HCT116 (cell line): ENCODE data around the gene CUBN. TPM values are rescaled to one million over a fixed set of nuclear protein-coding genes. Genes with fewer than 3 reads are reported as not detected.

Experiments
- ATAC-seq: fragments of 200-7000 bp; cut with Tn5 transposase; 2 replicates; pipeline ENCODE4 v1.9.1; 2020; ENCODE audit warnings: mild to moderate bottlenecking, moderate library complexity
- BruUV-seq: library from RNA; stranded (reverse); fragments of 400-500 nt; replicated peaks from 2 replicates; lab custom pipeline; 2021; lab: Mats Ljungman, UMichigan
- CTCF ChIA-PET: fragments of 300-600 bp; sonication (Branson Sonifier 250); formaldehyde crosslinking; loops from one replicate; lab custom pipeline; 2021; ENCODE audit warnings: antibody characterized with exemption; lab: Charles Lee
- POLR2A ChIA-PET: fragments of 300-600, 350-600 bp; sonication (Branson Sonifier 250); formaldehyde crosslinking; loops from one replicate; lab custom pipeline; 2021; ENCODE audit warnings: antibody characterized with exemption; lab: Charles Lee
- RAD21 ChIA-PET, 2 experiments: fragments of 300-600 bp; sonication (Branson Sonifier 250); formaldehyde crosslinking; loops; one replicate each; lab custom pipeline; 2023; ENCODE audit warnings: low total read pairs in 2 of 2; ENCODE audit not compliant: uncharacterized antibody in 2 of 2, unreplicated experiment in 2 of 2, low non-redundant PET in 1 of 2; lab: Charles Lee
- DNase-seq: peaks from one replicate; pipeline ENCODE4 v3.0.0-alpha.2; 2010; ENCODE audit warnings: low read depth, low spot score
- H2AFZ ChIP-seq: fragments of 200-600 bp; shearing (Covaris generic), sonication (generic); 2 replicates; pipeline ENCODE4 v1.6.1; 2017; ENCODE audit warnings: low read depth, mixed run types, mixed read lengths, antibody characterized with exemption, low read length; ENCODE audit not compliant: poor library complexity, severe bottlenecking
- H3K27ac ChIP-seq: 2 replicates; pipeline ENCODE4 v1.5.1; 2012; ENCODE audit warnings: low read depth, low read length
- H3K27me3 ChIP-seq: fragments of 200-600 bp; sonication (generic); 2 replicates; pipeline ENCODE4 v1.6.1; 2016; ENCODE audit warnings: mixed run types, low read length, mixed read lengths; ENCODE audit not compliant: insufficient read depth
- H3K36me3 ChIP-seq, 2 experiments: fragments of 200-500 bp in 1 of 2; fragments of 200-600 bp in 1 of 2; sonication (Bioruptor generic) in 1 of 2; sonication (generic) in 1 of 2; 2 replicates each; pipeline versions ENCODE4 v1.5.1 to v1.6.1; 2014 to 2016; ENCODE audit warnings: low read length in 2 of 2, inconsistent platforms in 1 of 2, mixed read lengths in 1 of 2, mixed run types in 1 of 2; ENCODE audit not compliant: insufficient read depth in 2 of 2, control insufficient read depth in 1 of 2
- H3K4me1 ChIP-seq, 2 experiments: fragments of 200-600 bp in 1 of 2; sonication (generic) in 1 of 2; 2 replicates each; pipeline versions ENCODE4 v1.5.1 to v1.6.1; 2012 to 2017; ENCODE audit warnings: low read length in 2 of 2, inconsistent platforms in 1 of 2, mild to moderate bottlenecking in 1 of 2, mixed read lengths in 1 of 2, mixed run types in 1 of 2, moderate library complexity in 1 of 2; ENCODE audit not compliant: insufficient read depth in 2 of 2, control insufficient read depth in 1 of 2
- H3K4me2 ChIP-seq: fragments of 200-600 bp; sonication (generic); 2 replicates; pipeline ENCODE4 v1.6.1; 2017; ENCODE audit warnings: mixed run types, low read length, mixed read lengths
- H3K4me3 ChIP-seq, 2 experiments: fragments of 200-600 bp in 1 of 2; sonication (generic) in 1 of 2; replicated peaks in 1 of 2; 2 replicates each; pipeline ENCODE4 v1.5.1; 2011 to 2016; ENCODE audit warnings: low read length in 2 of 2, control low read depth in 1 of 2, low read depth in 1 of 2, mild to moderate bottlenecking in 1 of 2, mixed read lengths in 1 of 2, mixed run types in 1 of 2
- H3K79me2 ChIP-seq: fragments of 200-600 bp; sonication (generic); 2 replicates; pipeline ENCODE4 v1.6.1; 2017; ENCODE audit warnings: mild to moderate bottlenecking, mixed run types, low read length, moderate library complexity, mixed read lengths; ENCODE audit not compliant: insufficient read depth
- H3K9ac ChIP-seq: fragments of 200-600 bp; sonication (generic); 2 replicates; pipeline ENCODE4 v1.6.1; 2016; ENCODE audit warnings: low read length, mixed read lengths
- H3K9me2 ChIP-seq: fragments of 200-600 bp; sonication (generic), shearing (Covaris generic); 2 replicates; pipeline ENCODE4 v1.6.1; 2017; ENCODE audit warnings: mixed run types, mild to moderate bottlenecking, moderate library complexity; ENCODE audit not compliant: insufficient read depth
- H3K9me3 ChIP-seq, 2 experiments: fragments of 200-500 bp in 1 of 2; fragments of 200-600 bp in 1 of 2; sonication (Bioruptor generic) in 1 of 2; sonication (generic) in 1 of 2; 2 replicates each; pipeline ENCODE4 v1.6.1; 2014 to 2017; ENCODE audit warnings: low read length in 2 of 2, mixed read lengths in 2 of 2, inconsistent platforms in 1 of 2, low read depth in 1 of 2, mild to moderate bottlenecking in 1 of 2, mixed run types in 1 of 2, moderate library complexity in 1 of 2; ENCODE audit not compliant: control insufficient read depth in 1 of 2, insufficient read depth in 1 of 2
- H4K20me1 ChIP-seq: fragments of 200-600 bp; sonication (generic), shearing (Covaris generic); 2 replicates; pipeline ENCODE4 v1.6.1; 2017; ENCODE audit warnings: mixed run types, mild to moderate bottlenecking, moderate library complexity; ENCODE audit not compliant: insufficient read depth
- CBX3 ChIP-seq: IDR thresholded peaks from 2 replicates; pipeline ENCODE4 v1.6.1; 2012; ENCODE audit warnings: low read depth
- CTCF ChIP-seq, 3 experiments: fragments of 200-600 bp in 1 of 3; sonication (generic) in 1 of 3; IDR thresholded peaks in 2 of 3; conservative IDR thresholded peaks in 1 of 3; 2 replicates each; pipeline ENCODE4 v1.5.1; 2012 to 2017; ENCODE audit warnings: low read depth in 2 of 3, low read length in 2 of 3, antibody characterized with exemption in 1 of 3, borderline replicate concordance in 1 of 3, control low read depth in 1 of 3, mild to moderate bottlenecking in 1 of 3, mixed read lengths in 1 of 3, mixed run types in 1 of 3, moderate library complexity in 1 of 3; ENCODE audit not compliant: insufficient read depth in 1 of 3
- ELF1 ChIP-seq: IDR thresholded peaks from 2 replicates; pipeline ENCODE4 v1.6.1; 2012; ENCODE audit warnings: low read depth, borderline replicate concordance
- EZH2 ChIP-seq: fragments of 200-600 bp; sonication (generic); IDR thresholded peaks from 2 replicates; pipeline ENCODE4 v1.6.1; 2017; ENCODE audit warnings: antibody characterized with exemption, mixed run types
- EZH2phosphoT487 ChIP-seq: fragments of 200-600 bp; IDR thresholded peaks from 2 replicates; pipeline ENCODE4 v1.6.1; 2018; ENCODE audit warnings: antibody characterized with exemption, borderline replicate concordance
- JUND ChIP-seq: IDR thresholded peaks from 2 replicates; pipeline ENCODE4 v1.6.1; 2012
- POLR2A ChIP-seq: IDR thresholded peaks from 2 replicates; pipeline ENCODE4 v1.7.0; 2011; ENCODE audit warnings: borderline replicate concordance; ENCODE audit not compliant: insufficient read depth, insufficient read length; ENCODE audit errors: extremely low read depth
- RAD21 ChIP-seq: IDR thresholded peaks from 2 replicates; pipeline ENCODE4 v1.6.1; 2012; ENCODE audit warnings: low read depth, mild to moderate bottlenecking
- REST ChIP-seq: IDR thresholded peaks from 2 replicates; pipeline ENCODE4 v1.6.1; 2012; ENCODE audit warnings: low read depth
- SIN3A ChIP-seq: IDR thresholded peaks from 2 replicates; pipeline ENCODE4 v1.6.1; 2012; ENCODE audit warnings: low read depth
- SP1 ChIP-seq: IDR thresholded peaks from 2 replicates; pipeline ENCODE4 v1.6.1; 2012; ENCODE audit warnings: low read depth
- TCF7L2 ChIP-seq: IDR thresholded peaks from 2 replicates; pipeline ENCODE4 v1.7.0; 2011; ENCODE audit warnings: borderline replicate concordance, inconsistent platforms; ENCODE audit not compliant: insufficient read depth, insufficient read length; ENCODE audit errors: extremely low read depth
- ZBTB33 ChIP-seq: IDR thresholded peaks from 2 replicates; pipeline ENCODE4 v1.6.1; 2011; ENCODE audit warnings: mild to moderate bottlenecking, low read length, moderate library complexity; ENCODE audit not compliant: insufficient replicate concordance; ENCODE audit errors: extremely low read depth
- intact Hi-C: fragments of 100-400 bp; cut with micrococcal nuclease; formaldehyde crosslinking; loops from 2 replicates; pipeline ENCODE4 v1.10.0; 2022
- total RNA-seq: library from RNA; stranded (reverse); gene quantifications from one replicate; pipeline ENCODE4 v1.2.1, GENCODE V29; 2021; ENCODE audit not compliant: unreplicated experiment

Gene CUBN
- total RNA-seq, 1 experiment from 2014 or later: 1.2 TPM

- Histone ChIP-seq H3K79me2 (no peaks in the 10 kb centered on the region), H3K4me2 (no peak overlapping the region), H3K9ac (no peak overlapping the region), H3K27ac (no peak overlapping the region), H4K20me1 (no peaks in the 10 kb centered on the region), H3K36me3 (no peaks in the 10 kb centered on the region), H3K9me2 (no peaks in the 10 kb centered on the region), H2AFZ (no peak overlapping the region), H3K27me3 (no peaks in the 10 kb centered on the region), H3K9me3 (no peaks in the 10 kb centered on the region), H3K4me1 (no peaks in the 10 kb centered on the region), H3K4me3 (no peak overlapping the region)
- RAD21 ChIA-PET: no interaction called here
- CTCF ChIA-PET: no interaction called here
- DNase-seq (no peak), ATAC-seq (no peak)
- TF ChIP-seq CBX3 (no peak), EZH2phosphoT487 (no peak), SP1 (no peak), POLR2A (no peak), SIN3A (no peak), TCF7L2 (no peak), REST (no peak), EZH2 (no peak), JUND (no peak), RAD21 (no peak), ELF1 (no peak), ZBTB33 (no peak), CTCF (IDR thresholded peaks at IDR 0.05 in 2 of 3, conservative IDR thresholded peaks at IDR 0.05 in 1 of 3; ENCODE audit: borderline replicate concordance in 1 of 3, insufficient read depth in 1 of 3, low read depth in 2 of 3, low read length in 2 of 3) (no peak)
- POLR2A ChIA-PET: no interaction called here
- intact Hi-C loops: no loop called here
- no TSS peak for BruUV-seq
Measured at GRCh38 chr10:17006631-17007417, 122.8 kb downstream of the CUBN start.
